GM12878 (cell line): ENCODE measurements around the gene RALGAPB.

Experiments used
- CTCF ChIP-seq, 3 experiments: IDR thresholded peaks in 2 of 3; conservative IDR thresholded peaks in 1 of 3; 2 replicates each; pipeline ENCODE4 v1.5.1; 2011; ENCODE audit warnings: low read depth in 3 of 3, low read length in 3 of 3, mild to moderate bottlenecking in 3 of 3, control low read depth in 2 of 3, moderate library complexity in 2 of 3, inconsistent platforms in 1 of 3, mixed read lengths in 1 of 3; ENCODE audit not compliant: control insufficient read depth in 2 of 3, insufficient read depth in 1 of 3; ENCODE audit errors: extremely low read depth in 1 of 3
- FOXM1 ChIP-seq: IDR thresholded peaks from 2 replicates; pipeline ENCODE4 v1.6.1; 2012; ENCODE audit warnings: low read depth, mild to moderate bottlenecking, inconsistent platforms, low read length, moderate library complexity
- POLR2A ChIP-seq: IDR thresholded peaks from 2 replicates; pipeline ENCODE4 v1.6.1; 2011; ENCODE audit warnings: low read depth, mild to moderate bottlenecking, low read length

GRCh38 chr20:38458314-38458713 is 14.3 kb upstream of the RALGAPB start:
- no peak for TF ChIP-seq POLR2A
- no peak for TF ChIP-seq FOXM1
- no peak for TF ChIP-seq CTCF (IDR thresholded peaks at IDR 0.05 in 2 of 3, conservative IDR thresholded peaks at IDR 0.05 in 1 of 3; ENCODE audit: control insufficient read depth in 2 of 3, extremely low read depth in 1 of 3, insufficient read depth in 1 of 3, low read depth in 3 of 3, low read length in 3 of 3)
